H9 (cell line): Measurements from ENCODE around the gene LCN2. TPM values are rescaled to one million over a fixed set of nuclear protein-coding genes. Genes with fewer than 3 reads are reported as not detected.
A peak's percentile ranks its signal among the peaks of the same experiment; 100 is the strongest.

Experiments
- DNase-seq: peaks from one replicate; pipeline ENCODE4 v3.0.0-alpha.2; 2017
- H2AFZ ChIP-seq: one replicate; pipeline ENCODE4 v1.6.1; 2013; ENCODE audit warnings: mild to moderate bottlenecking, low read length, control low read depth, moderate library complexity
- H2AK5ac ChIP-seq: 2 replicates; pipeline ENCODE4 v1.6.1; 2013; ENCODE audit warnings: low read length, control low read depth, mixed read lengths; ENCODE audit not compliant: insufficient read length
- H2BK120ac ChIP-seq: one replicate; pipeline ENCODE4 v1.6.1; 2013; ENCODE audit warnings: low read depth, mild to moderate bottlenecking, low read length, control low read depth, inconsistent platforms; ENCODE audit not compliant: poor library complexity, severe bottlenecking
- H2BK12ac ChIP-seq: 2 replicates; pipeline ENCODE4 v1.6.1; 2013; ENCODE audit warnings: low read length, control low read depth, mixed read lengths, low read depth; ENCODE audit not compliant: insufficient read length
- H2BK15ac ChIP-seq: 2 replicates; pipeline ENCODE4 v1.6.1; 2013; ENCODE audit warnings: low read depth, low read length, control low read depth
- H2BK20ac ChIP-seq: one replicate; pipeline ENCODE4 v1.6.1; 2013; ENCODE audit warnings: low read depth, mild to moderate bottlenecking, low read length, control low read depth, inconsistent platforms; ENCODE audit not compliant: poor library complexity, severe bottlenecking
- H2BK5ac ChIP-seq: 2 replicates; pipeline ENCODE4 v1.6.1; 2013; ENCODE audit warnings: low read length, control low read depth, mixed read lengths; ENCODE audit not compliant: insufficient read length
- H3K14ac ChIP-seq: 2 replicates; pipeline ENCODE4 v1.6.1; 2013; ENCODE audit warnings: low read length, control low read depth; ENCODE audit not compliant: insufficient read depth
- H3K18ac ChIP-seq: 2 replicates; pipeline ENCODE4 v1.6.1; 2013; ENCODE audit warnings: low read depth, mild to moderate bottlenecking, mixed read lengths, low read length, control low read depth; ENCODE audit not compliant: insufficient read length
- H3K23ac ChIP-seq: 2 replicates; pipeline ENCODE4 v1.6.1; 2013; ENCODE audit warnings: low read length, control low read depth, mixed read lengths, low read depth; ENCODE audit not compliant: insufficient read length
- H3K23me2 ChIP-seq: 2 replicates; pipeline ENCODE4 v1.6.1; 2013; ENCODE audit warnings: low read depth, mild to moderate bottlenecking, mixed read lengths, low read length, control low read depth; ENCODE audit not compliant: insufficient read length, poor library complexity, severe bottlenecking
- H3K27ac ChIP-seq: 2 replicates; pipeline ENCODE4 v1.5.1; 2013; ENCODE audit warnings: low read length, control low read depth, mixed read lengths, low read depth; ENCODE audit not compliant: insufficient read length
- H3K27me3 ChIP-seq: 2 replicates; pipeline ENCODE4 v1.6.1; 2013; ENCODE audit warnings: low read length, control low read depth, inconsistent platforms; ENCODE audit not compliant: insufficient read depth
- H3K4ac ChIP-seq: 2 replicates; pipeline ENCODE4 v1.6.1; 2013; ENCODE audit warnings: low read depth, mild to moderate bottlenecking, control low read depth, inconsistent platforms, low read length, moderate library complexity
- H3K4me1 ChIP-seq: 2 replicates; pipeline ENCODE4 v1.6.1; 2013; ENCODE audit warnings: low read length, control low read depth, inconsistent platforms; ENCODE audit not compliant: insufficient read depth
- H3K4me2 ChIP-seq: 2 replicates; pipeline ENCODE4 v1.6.1; 2013; ENCODE audit warnings: low read length, control low read depth, mixed read lengths; ENCODE audit not compliant: insufficient read length, insufficient read depth
- H3K56ac ChIP-seq: 2 replicates; pipeline ENCODE4 v1.6.1; 2013; ENCODE audit warnings: low read depth, mild to moderate bottlenecking, mixed read lengths, low read length, control low read depth; ENCODE audit not compliant: insufficient read length
- H3K79me1 ChIP-seq: 2 replicates; pipeline ENCODE4 v1.6.1; 2013; ENCODE audit warnings: low read depth, mild to moderate bottlenecking, moderate library complexity, low read length, control low read depth, inconsistent platforms; ENCODE audit not compliant: insufficient read depth, poor library complexity, severe bottlenecking
- H3K79me2 ChIP-seq: 2 replicates; pipeline ENCODE4 v1.6.1; 2013; ENCODE audit warnings: low read length, control low read depth, inconsistent platforms; ENCODE audit not compliant: insufficient read depth
- H3K9ac ChIP-seq: 2 replicates; pipeline ENCODE4 v1.6.1; 2013; ENCODE audit warnings: low read length, control low read depth, mixed read lengths; ENCODE audit not compliant: insufficient read length; ENCODE audit errors: extremely low read depth
- H3K9me3 ChIP-seq: one replicate; pipeline ENCODE4 v1.6.1; 2013; ENCODE audit warnings: low read depth, low read length, inconsistent platforms; ENCODE audit not compliant: control insufficient read depth
- H3T11ph ChIP-seq: one replicate; pipeline ENCODE4 v1.6.1; 2013; ENCODE audit warnings: mild to moderate bottlenecking, low read length, control low read depth, inconsistent platforms
- H4K20me1 ChIP-seq: one replicate; pipeline ENCODE4 v1.6.1; 2013; ENCODE audit not compliant: control insufficient read depth, insufficient read length, insufficient read depth
- H4K5ac ChIP-seq: 2 replicates; pipeline ENCODE4 v1.6.1; 2013; ENCODE audit warnings: low read depth, mild to moderate bottlenecking, mixed read lengths, low read length, control low read depth; ENCODE audit not compliant: insufficient read length
- H4K8ac ChIP-seq: replicated peaks from 2 replicates; pipeline ENCODE4 v1.6.1; 2013; ENCODE audit warnings: low read length, control low read depth, mixed read lengths, low read depth; ENCODE audit not compliant: insufficient read length
- H4K91ac ChIP-seq: 2 replicates; pipeline ENCODE4 v1.6.1; 2013; ENCODE audit warnings: low read depth, mild to moderate bottlenecking, moderate library complexity, mixed read lengths, low read length, control low read depth; ENCODE audit not compliant: insufficient read length
- H3K27ac Mint-ChIP-seq, 3 experiments: 2 replicates in 2 of 3; 3 replicates in 1 of 3; pipeline ENCODE4 v1.8.0; 2020 to 2021; ENCODE audit warnings: mixed read lengths in 3 of 3, mild to moderate bottlenecking in 1 of 3, moderate library complexity in 1 of 3
- H3K27me3 Mint-ChIP-seq: 2 replicates; pipeline ENCODE4 v1.8.0; 2021; ENCODE audit warnings: low read depth, mild to moderate bottlenecking, moderate library complexity, mixed read lengths
- H3K36me3 Mint-ChIP-seq, 3 experiments: 2 replicates in 2 of 3; 3 replicates in 1 of 3; pipeline ENCODE4 v1.8.0; 2020 to 2021; ENCODE audit warnings: low read depth in 3 of 3, mixed read lengths in 3 of 3; ENCODE audit not compliant: insufficient read depth in 1 of 3
- H3K4me1 Mint-ChIP-seq, 2 experiments: 2 replicates each; pipeline ENCODE4 v1.8.0; 2020; ENCODE audit warnings: mixed read lengths in 2 of 2
- H3K4me3 Mint-ChIP-seq, 2 experiments: 2 replicates in 1 of 2; 3 replicates in 1 of 2; pipeline ENCODE4 v1.8.0; 2020 to 2021; ENCODE audit warnings: mild to moderate bottlenecking in 2 of 2, mixed read lengths in 2 of 2, moderate library complexity in 1 of 2
- H3K9me3 Mint-ChIP-seq, 2 experiments: 2 replicates in 1 of 2; 3 replicates in 1 of 2; pipeline ENCODE4 v1.8.0; 2020; ENCODE audit warnings: mild to moderate bottlenecking in 2 of 2, mixed read lengths in 2 of 2, moderate library complexity in 1 of 2
- WGBS: extraction: QIAGEN DNeasy Blood & Tissue Kit; methylation state at CpG from one replicate; pipeline ENCODE4 v1.1.7; 2013; ENCODE audit warnings: missing lambda C conversion rate, low lambda C conversion rate, mixed read lengths; ENCODE audit not compliant: insufficient read length; ENCODE audit errors: extremely low coverage; 5-methylcytosine and 5-hydroxymethylcytosine counted together
- total RNA-seq: library from RNA; stranded (reverse); gene quantifications from 2 replicates; pipeline ENCODE4 v1.2.1, GENCODE V29; 2021
- TF ChIP-seq, protein P1 (sequence below): fragments of 200-600 bp; sonication (generic); conservative IDR thresholded peaks from 3 replicates; pipeline ENCODE4 v1.8.0; 2021; ENCODE audit warnings: antibody characterized with exemption, mild to moderate bottlenecking

LCN2 gene
- total RNA-seq, 1 experiment from 2014 or later: not detected

GRCh38 chr9:128102196-128102595, 47.1 kb upstream of the LCN2 start:
- H4K8ac ChIP-seq: no peak overlapping the region
- no peak overlapping the region for H2AFZ ChIP-seq
- no peaks in the 10 kb centered on the region for H3K9me3 ChIP-seq
- H3K4me1 Mint-ChIP-seq: peaks cover 42 to 51% of the 10 kb centered on the region in 2 experiments
- H3K79me1 ChIP-seq: peaks cover 3% of the 10 kb centered on the region
- H4K91ac ChIP-seq: no peak overlapping the region
- no peak overlapping the region for H3K4ac ChIP-seq
- DNase-seq: no peak
- H3K36me3 Mint-ChIP-seq: peaks cover 22 to 58% (median 54%) of the 10 kb centered on the region in 3 experiments; a peak in 6 of 7 replicates
- no peak overlapping the region for H2BK5ac ChIP-seq
- no peak overlapping the region for H3K23ac ChIP-seq
- H3K4me2 ChIP-seq: no peak overlapping the region
- H3K9me3 Mint-ChIP-seq: no peaks in the 10 kb centered on the region
- H4K20me1 ChIP-seq: no peaks in the 10 kb centered on the region
- no CpG with 5 or more reads among the region's 13 CpGs for WGBS
- no peak overlapping the region for H3K4me3 Mint-ChIP-seq
- no peak overlapping the region for H2AK5ac ChIP-seq
- H3K9ac ChIP-seq: no peak overlapping the region
- no peaks in the 10 kb centered on the region for H3K27me3 Mint-ChIP-seq
- no peak overlapping the region for H3K18ac ChIP-seq
- H2BK12ac ChIP-seq: no peak overlapping the region
- H3K79me2 ChIP-seq: peaks cover 7% of the 10 kb centered on the region; the same call in 1 of the 2 replicates
- no peak overlapping the region for H3T11ph ChIP-seq
- H3K56ac ChIP-seq: no peak overlapping the region
- H3K4me1 ChIP-seq: peaks cover 5% of the 10 kb centered on the region; the same call in 1 of the 2 replicates
- H3K23me2 ChIP-seq: peaks cover 10% of the 10 kb centered on the region
- H2BK20ac ChIP-seq: no peak overlapping the region
- H3K27me3 ChIP-seq: no peaks in the 10 kb centered on the region
- no peak overlapping the region for H4K5ac ChIP-seq
- H3K27ac ChIP-seq: no peak overlapping the region
- peak overlapping the region; percentile 40 to 81 (median 54); a peak in 5 of 7 replicates for H3K27ac Mint-ChIP-seq
- TF ChIP-seq, protein P1, sequence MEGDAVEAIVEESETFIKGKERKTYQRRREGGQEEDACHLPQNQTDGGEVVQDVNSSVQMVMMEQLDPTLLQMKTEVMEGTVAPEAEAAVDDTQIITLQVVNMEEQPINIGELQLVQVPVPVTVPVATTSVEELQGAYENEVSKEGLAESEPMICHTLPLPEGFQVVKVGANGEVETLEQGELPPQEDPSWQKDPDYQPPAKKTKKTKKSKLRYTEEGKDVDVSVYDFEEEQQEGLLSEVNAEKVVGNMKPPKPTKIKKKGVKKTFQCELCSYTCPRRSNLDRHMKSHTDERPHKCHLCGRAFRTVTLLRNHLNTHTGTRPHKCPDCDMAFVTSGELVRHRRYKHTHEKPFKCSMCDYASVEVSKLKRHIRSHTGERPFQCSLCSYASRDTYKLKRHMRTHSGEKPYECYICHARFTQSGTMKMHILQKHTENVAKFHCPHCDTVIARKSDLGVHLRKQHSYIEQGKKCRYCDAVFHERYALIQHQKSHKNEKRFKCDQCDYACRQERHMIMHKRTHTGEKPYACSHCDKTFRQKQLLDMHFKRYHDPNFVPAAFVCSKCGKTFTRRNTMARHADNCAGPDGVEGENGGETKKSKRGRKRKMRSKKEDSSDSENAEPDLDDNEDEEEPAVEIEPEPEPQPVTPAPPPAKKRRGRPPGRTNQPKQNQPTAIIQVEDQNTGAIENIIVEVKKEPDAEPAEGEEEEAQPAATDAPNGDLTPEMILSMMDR: no peak
- H3K14ac ChIP-seq: no peak overlapping the region
- H2BK15ac ChIP-seq: no peak overlapping the region
- no peak overlapping the region for H2BK120ac ChIP-seq
